22Rv1 (cell line): ENCODE results near the gene LAMA2.

Experiments used
- ZFX ChIP-seq: fragments of 450-650 bp; IDR thresholded peaks from 2 replicates; pipeline ENCODE4 v1.6.1; 2017; ENCODE audit warnings: antibody characterized with exemption, borderline replicate concordance
- TF ChIP-seq, protein P1 (sequence below): fragments of 450-650 bp; IDR thresholded peaks from 2 replicates; pipeline ENCODE4 v1.5.1; 2017; ENCODE audit warnings: mild to moderate bottlenecking

GRCh38 chr6:129429956-129430355 lies 547.0 kb downstream of the LAMA2 start:
- TF ChIP-seq, protein P1, sequence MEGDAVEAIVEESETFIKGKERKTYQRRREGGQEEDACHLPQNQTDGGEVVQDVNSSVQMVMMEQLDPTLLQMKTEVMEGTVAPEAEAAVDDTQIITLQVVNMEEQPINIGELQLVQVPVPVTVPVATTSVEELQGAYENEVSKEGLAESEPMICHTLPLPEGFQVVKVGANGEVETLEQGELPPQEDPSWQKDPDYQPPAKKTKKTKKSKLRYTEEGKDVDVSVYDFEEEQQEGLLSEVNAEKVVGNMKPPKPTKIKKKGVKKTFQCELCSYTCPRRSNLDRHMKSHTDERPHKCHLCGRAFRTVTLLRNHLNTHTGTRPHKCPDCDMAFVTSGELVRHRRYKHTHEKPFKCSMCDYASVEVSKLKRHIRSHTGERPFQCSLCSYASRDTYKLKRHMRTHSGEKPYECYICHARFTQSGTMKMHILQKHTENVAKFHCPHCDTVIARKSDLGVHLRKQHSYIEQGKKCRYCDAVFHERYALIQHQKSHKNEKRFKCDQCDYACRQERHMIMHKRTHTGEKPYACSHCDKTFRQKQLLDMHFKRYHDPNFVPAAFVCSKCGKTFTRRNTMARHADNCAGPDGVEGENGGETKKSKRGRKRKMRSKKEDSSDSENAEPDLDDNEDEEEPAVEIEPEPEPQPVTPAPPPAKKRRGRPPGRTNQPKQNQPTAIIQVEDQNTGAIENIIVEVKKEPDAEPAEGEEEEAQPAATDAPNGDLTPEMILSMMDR = no peak
- no peak for TF ChIP-seq ZFX
